ENCODE results near the gene PPIA. TPM values are rescaled to one million over a fixed set of nuclear protein-coding genes. Genes with fewer than 3 reads are reported as not detected.
"Not testable (repeated sequence)": the region's sequence is repeated elsewhere in the genome, so short reads cannot be mapped to it uniquely, and the experiment has no call there.

The PPIA gene
- polyA plus RNA-seq, 2 donors: 4,205 to 4,319 TPM

- H3K36me3 ChIP-seq (ENCODE audit: control insufficient read depth in 2 of 2, insufficient read depth in 2 of 2, low read length in 1 of 2); H3K9me3 ChIP-seq (ENCODE audit: control insufficient read depth in 2 of 2, insufficient read depth in 1 of 2, low read depth in 1 of 2, low read length in 1 of 2); H3K4me1 ChIP-seq (ENCODE audit: control insufficient read depth in 2 of 2, insufficient read depth in 2 of 2, low read length in 1 of 2); H3K27me3 ChIP-seq (ENCODE audit: control insufficient read depth in 1 of 2, insufficient read depth in 2 of 2, low read length in 2 of 2): not testable (repeated sequence)
- 31 to 34% methylated on average over 11 of the region's 11 CpGs for WGBS, 2 donors
- Histone ChIP-seq H3K4me3 (ENCODE audit: low read depth in 1 of 2, low read length in 2 of 2) (peak overlapping the region in 1 of 2 donors; percentile 79), H3K27ac (ENCODE audit: low read depth in 2 of 2, low read length in 1 of 2) (peak overlapping the region in 1 of 2 donors; percentile 30)
Observed at GRCh38 chr7:44846390-44846789, 49.9 kb downstream of the PPIA start.

DNA sequence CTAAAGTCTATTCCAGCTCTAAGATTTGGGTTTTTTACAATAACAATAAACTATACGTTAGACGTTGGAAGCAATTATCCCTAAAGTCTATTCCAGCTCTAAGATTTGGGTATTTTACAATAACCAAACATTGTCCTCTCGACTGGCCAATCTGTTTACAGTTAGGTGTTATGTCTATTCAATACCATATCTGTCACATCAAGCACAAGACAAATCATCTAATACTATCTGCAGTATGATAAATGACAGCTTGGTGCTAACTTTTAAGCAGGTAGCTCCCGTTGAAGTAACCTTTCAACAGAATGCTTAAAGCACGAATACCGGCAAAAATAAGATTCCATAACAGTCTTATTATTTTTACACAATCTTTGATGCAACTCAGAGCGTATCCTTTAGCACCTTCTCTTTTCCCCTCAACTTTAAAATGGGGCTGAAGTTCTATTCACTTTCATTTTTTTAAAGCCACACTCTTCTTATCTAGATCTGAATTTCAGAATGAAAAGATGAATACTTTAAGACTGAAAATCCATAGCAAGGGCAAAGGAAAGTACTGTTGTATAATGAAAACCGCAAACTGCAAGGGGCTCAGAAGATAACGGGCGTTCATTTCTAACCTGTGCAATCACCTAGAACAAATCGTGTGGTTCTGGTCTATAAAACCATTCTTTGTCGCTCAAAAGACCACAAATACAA is 50.5 kb downstream of the PPIA start:
- Histone ChIP-seq H3K36me3 (ENCODE audit: control insufficient read depth in 2 of 2, insufficient read depth in 2 of 2, low read length in 1 of 2) (no peaks in the 10 kb centered on the region), H3K27me3 (ENCODE audit: control insufficient read depth in 1 of 2, insufficient read depth in 2 of 2, low read length in 2 of 2) (no peaks in the 10 kb centered on the region), H3K4me1 (ENCODE audit: control insufficient read depth in 2 of 2, insufficient read depth in 2 of 2, low read length in 1 of 2) (no peaks in the 10 kb centered on the region), H3K9me3 (ENCODE audit: control insufficient read depth in 2 of 2, insufficient read depth in 1 of 2, low read depth in 1 of 2, low read length in 1 of 2) (no peaks in the 10 kb centered on the region), H3K4me3 (ENCODE audit: low read depth in 1 of 2, low read length in 2 of 2) (peak overlapping the region; percentile 79 to 88), H3K27ac (ENCODE audit: low read depth in 2 of 2, low read length in 1 of 2) (peak overlapping the region; percentile 98 to 99)
- 0% methylated on average over 12 of the region's 12 CpGs for WGBS, 2 donors

DNA sequence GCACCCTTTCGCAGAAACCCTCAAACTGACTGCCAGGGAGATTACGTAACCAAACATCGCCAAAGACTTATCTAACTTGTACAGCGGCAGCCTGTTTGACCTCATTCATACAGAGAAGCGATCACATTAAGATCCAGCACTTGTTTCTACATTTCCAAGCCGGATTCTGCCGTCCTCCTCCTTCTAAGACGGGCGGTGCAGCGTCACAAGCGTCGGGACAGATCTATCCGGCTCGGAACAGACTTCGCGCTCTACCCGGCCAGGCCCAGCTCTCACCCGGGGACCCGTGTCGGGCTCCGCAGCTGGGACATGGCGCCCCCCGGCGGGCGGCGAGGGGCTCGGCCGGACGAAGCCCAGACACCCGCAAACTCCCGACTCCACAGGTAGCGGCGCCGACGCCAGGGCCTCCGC is 51.0 kb downstream of the PPIA start:
- Histone ChIP-seq H3K4me1 (ENCODE audit: control insufficient read depth in 2 of 2, insufficient read depth in 2 of 2, low read length in 1 of 2) (no peaks in the 10 kb centered on the region), H3K9me3 (ENCODE audit: control insufficient read depth in 2 of 2, insufficient read depth in 1 of 2, low read depth in 1 of 2, low read length in 1 of 2) (no peaks in the 10 kb centered on the region), H3K36me3 (ENCODE audit: control insufficient read depth in 2 of 2, insufficient read depth in 2 of 2, low read length in 1 of 2) (no peaks in the 10 kb centered on the region), H3K4me3 (ENCODE audit: low read depth in 1 of 2, low read length in 2 of 2) (peak overlapping the region; percentile 79 to 88), H3K27me3 (ENCODE audit: control insufficient read depth in 1 of 2, insufficient read depth in 2 of 2, low read length in 2 of 2) (no peaks in the 10 kb centered on the region), H3K27ac (ENCODE audit: low read depth in 2 of 2, low read length in 1 of 2) (peak overlapping the region; percentile 98 to 99)
- 0% methylated on average over 36 of the region's 36 CpGs for WGBS, 2 donors

DNA sequence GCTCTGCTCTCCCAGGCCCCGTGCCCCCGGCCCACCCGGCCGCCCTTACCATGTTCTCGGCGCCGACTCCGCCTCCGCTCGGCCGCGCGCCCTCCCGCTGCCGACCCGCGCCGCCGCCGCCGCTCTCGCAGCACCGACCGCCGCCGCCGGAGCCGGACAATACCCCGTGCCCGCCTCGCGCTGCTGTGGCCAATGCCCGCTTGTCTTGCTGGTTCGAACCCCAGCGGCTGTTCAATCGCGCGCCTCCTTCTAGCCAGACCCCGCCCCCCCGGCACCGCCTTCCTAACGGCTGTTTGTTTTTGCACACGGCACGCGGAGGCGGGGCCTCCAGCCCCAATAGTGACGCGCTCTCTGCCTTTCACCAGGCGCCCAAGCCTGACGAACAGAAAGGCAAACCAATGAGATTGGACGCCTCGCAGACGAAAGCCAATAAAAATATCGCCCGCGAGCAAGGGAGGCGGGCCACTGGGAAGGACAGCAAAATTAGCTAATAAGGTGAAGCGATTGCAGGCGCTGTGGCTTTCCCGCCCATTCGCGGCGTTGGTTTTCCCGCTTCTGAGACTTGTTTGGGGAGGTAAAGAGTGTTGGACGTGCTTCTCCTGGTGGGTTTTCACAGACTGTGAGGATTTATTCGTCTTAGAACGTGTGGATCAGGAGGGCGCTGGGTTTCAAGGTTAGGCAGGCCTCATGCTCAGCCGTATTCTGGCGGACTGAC is 51.6 kb downstream of the PPIA start, which contains the start of gene H2AZ2:
H2AZ2 (minus strand) TSS at position 168 of the 715 bp plus-strand sequence; CDS start at position 52, 116 bp downstream.
- H3K27me3 ChIP-seq (ENCODE audit: control insufficient read depth in 1 of 2, insufficient read depth in 2 of 2, low read length in 2 of 2): no peaks in the 10 kb centered on the region
- no peaks in the 10 kb centered on the region for H3K9me3 ChIP-seq (ENCODE audit: control insufficient read depth in 2 of 2, insufficient read depth in 1 of 2, low read depth in 1 of 2, low read length in 1 of 2)
- H3K4me1 ChIP-seq (ENCODE audit: control insufficient read depth in 2 of 2, insufficient read depth in 2 of 2, low read length in 1 of 2): no peaks in the 10 kb centered on the region
- peak within 1 kb of the TSS; percentile 79 to 88 for H3K4me3 ChIP-seq (ENCODE audit: low read depth in 1 of 2, low read length in 2 of 2)
- H3K27ac ChIP-seq (ENCODE audit: low read depth in 2 of 2, low read length in 1 of 2): peak within 1 kb of the TSS; percentile 99
- no peaks in the 10 kb centered on the region for H3K36me3 ChIP-seq (ENCODE audit: control insufficient read depth in 2 of 2, insufficient read depth in 2 of 2, low read length in 1 of 2)
- 0% methylated on average over 63 to 70 of the region's 70 CpGs for WGBS, 2 donors

GRCh38 chr7:44849259-44849884 is 52.9 kb downstream of the PPIA start:
- Histone ChIP-seq H3K4me3 (ENCODE audit: low read depth in 1 of 2, low read length in 2 of 2) (no peak overlapping the region), H3K9me3 (ENCODE audit: control insufficient read depth in 2 of 2, insufficient read depth in 1 of 2, low read depth in 1 of 2, low read length in 1 of 2) (no peaks in the 10 kb centered on the region), H3K36me3 (ENCODE audit: control insufficient read depth in 2 of 2, insufficient read depth in 2 of 2, low read length in 1 of 2) (no peaks in the 10 kb centered on the region), H3K27ac (ENCODE audit: low read depth in 2 of 2, low read length in 1 of 2) (no peak overlapping the region), H3K4me1 (ENCODE audit: control insufficient read depth in 2 of 2, insufficient read depth in 2 of 2, low read length in 1 of 2) (no peaks in the 10 kb centered on the region), H3K27me3 (ENCODE audit: control insufficient read depth in 1 of 2, insufficient read depth in 2 of 2, low read length in 2 of 2) (no peaks in the 10 kb centered on the region)
- WGBS, 2 donors: 73 to 77% methylated on average over 10 of the region's 10 CpGs

GRCh38 chr7:44849885-44850544 is 53.5 kb downstream of the PPIA start:
- Histone ChIP-seq H3K36me3 (ENCODE audit: control insufficient read depth in 2 of 2, insufficient read depth in 2 of 2, low read length in 1 of 2) (no peaks in the 10 kb centered on the region), H3K27me3 (ENCODE audit: control insufficient read depth in 1 of 2, insufficient read depth in 2 of 2, low read length in 2 of 2) (no peaks in the 10 kb centered on the region), H3K9me3 (ENCODE audit: control insufficient read depth in 2 of 2, insufficient read depth in 1 of 2, low read depth in 1 of 2, low read length in 1 of 2) (no peaks in the 10 kb centered on the region), H3K27ac (ENCODE audit: low read depth in 2 of 2, low read length in 1 of 2) (no peak overlapping the region), H3K4me1 (ENCODE audit: control insufficient read depth in 2 of 2, insufficient read depth in 2 of 2, low read length in 1 of 2) (no peaks in the 10 kb centered on the region), H3K4me3 (ENCODE audit: low read depth in 1 of 2, low read length in 2 of 2) (no peak overlapping the region)
- 83 to 90% methylated on average over 5 of the region's 5 CpGs for WGBS, 2 donors

- Histone ChIP-seq H3K27ac (ENCODE audit: low read depth in 2 of 2, low read length in 1 of 2) (no peak overlapping the region), H3K9me3 (ENCODE audit: control insufficient read depth in 2 of 2, insufficient read depth in 1 of 2, low read depth in 1 of 2, low read length in 1 of 2) (no peaks in the 10 kb centered on the region), H3K36me3 (ENCODE audit: control insufficient read depth in 2 of 2, insufficient read depth in 2 of 2, low read length in 1 of 2) (no peaks in the 10 kb centered on the region), H3K4me1 (ENCODE audit: control insufficient read depth in 2 of 2, insufficient read depth in 2 of 2, low read length in 1 of 2) (no peaks in the 10 kb centered on the region), H3K27me3 (ENCODE audit: control insufficient read depth in 1 of 2, insufficient read depth in 2 of 2, low read length in 2 of 2) (no peaks in the 10 kb centered on the region), H3K4me3 (ENCODE audit: low read depth in 1 of 2, low read length in 2 of 2) (no peak overlapping the region)
- WGBS, 2 donors: 83 to 95% methylated on average over 3 of the region's 3 CpGs
Observed at GRCh38 chr7:44852590-44852989, 56.1 kb downstream of the PPIA start.

Other genes starting within 250 kb of the PPIA start
- 10 to 100 TPM; 50.1 to 84.0 TPM for gene DDX56, start 222.8 kb upstream of the PPIA start, polyA plus RNA-seq
- 10 to 100 TPM; 24.3 to 26.4 TPM for gene TMED4, start 214.4 kb upstream of the PPIA start, polyA plus RNA-seq
- 10 to 100 TPM; 25.8 to 43.0 TPM for gene OGDH, start 190.1 kb upstream of the PPIA start, polyA plus RNA-seq
- gene ZMIZ2, start 47.8 kb upstream of the PPIA start, polyA plus RNA-seq: 10 to 100 TPM; 22.5 to 66.6 TPM
- gene H2AZ2, start 51.4 kb downstream of the PPIA start, polyA plus RNA-seq: 10 to 100 TPM; 70.0 to 93.6 TPM
- 1 to 10 TPM; 6.7 to 7.3 TPM for gene PURB, start 88.8 kb downstream of the PPIA start, polyA plus RNA-seq
- gene MYO1G, start 182.3 kb downstream of the PPIA start, polyA plus RNA-seq: 1 to 10 TPM; 2.2 to 2.3 TPM
- gene CCM2, start 203.5 kb downstream of the PPIA start, polyA plus RNA-seq: 10 to 100 TPM; 20.2 to 24.0 TPM